HepG2 (cell line): ENCODE measurements around the gene TMEM220. TPM values are rescaled to one million over a fixed set of nuclear protein-coding genes. Genes with fewer than 3 reads are reported as not detected.
A peak's percentile ranks its signal among the peaks of the same experiment; 100 is the strongest.

Experiments
- KAT2B ChIP-seq: fragments of 150-350 bp; IDR thresholded peaks from 2 replicates; pipeline ENCODE4 v1.6.1; 2014; ENCODE audit warnings: low read depth, low read length, borderline replicate concordance
- MTF1 ChIP-seq: sonication (generic); formaldehyde crosslinking; IDR thresholded peaks from 2 replicates; pipeline ENCODE4 v1.5.0; 2020; ENCODE audit warnings: missing genetic modification reagents
- NCOR1 ChIP-seq: fragments of 200-600 bp; sonication (generic); IDR thresholded peaks from 2 replicates; pipeline ENCODE4 v1.7.0; 2017; ENCODE audit warnings: antibody characterized with exemption, low read length, borderline replicate concordance
- NFYB ChIP-seq: sonication (generic); formaldehyde crosslinking; IDR thresholded peaks from 2 replicates; pipeline ENCODE4 v1.4.0; 2020; ENCODE audit warnings: missing genetic modification reagents
- NRL ChIP-seq: sonication (generic); formaldehyde crosslinking; IDR thresholded peaks from 2 replicates; pipeline ENCODE4 v1.5.0; 2020; ENCODE audit warnings: missing genetic modification reagents, mild to moderate bottlenecking, moderate library complexity, borderline replicate concordance
- PTBP1 ChIP-seq: fragments of 200-400 bp; formaldehyde crosslinking; IDR thresholded peaks from 2 replicates; pipeline ENCODE4 v1.6.1; 2018; ENCODE audit warnings: low read length, low read depth; ENCODE audit not compliant: poor library complexity, severe bottlenecking
- RARG ChIP-seq: sonication (generic); formaldehyde crosslinking; IDR thresholded peaks from 2 replicates; pipeline ENCODE4 v1.4.0; 2020; ENCODE audit warnings: low read depth, mild to moderate bottlenecking, missing genetic modification reagents
- REPIN1 ChIP-seq: sonication (generic); formaldehyde crosslinking; IDR thresholded peaks from 2 replicates; pipeline ENCODE4 v1.8.0; 2022; ENCODE audit warnings: missing genetic modification reagents, low read depth, mild to moderate bottlenecking, borderline replicate concordance
- SNRNP70 ChIP-seq: fragments of 200-400 bp; formaldehyde crosslinking; IDR thresholded peaks from 2 replicates; pipeline ENCODE4 v1.6.1; 2017; ENCODE audit warnings: mild to moderate bottlenecking, low read depth, low read length, moderate library complexity
- THRA ChIP-seq: sonication (generic); formaldehyde crosslinking; IDR thresholded peaks from 2 replicates; pipeline ENCODE4 v1.4.0; 2020; ENCODE audit warnings: missing genetic modification reagents, borderline replicate concordance
- TIGD3 ChIP-seq: sonication (generic); formaldehyde crosslinking; IDR thresholded peaks from 2 replicates; pipeline ENCODE4 v1.5.1; 2020; ENCODE audit warnings: mild to moderate bottlenecking, missing genetic modification reagents, borderline replicate concordance
- ZNF143 ChIP-seq: sonication (generic); formaldehyde crosslinking; IDR thresholded peaks from 2 replicates; pipeline ENCODE4 v1.4.0; 2020; ENCODE audit warnings: missing genetic modification reagents
- ZNF709 ChIP-seq: sonication (generic); formaldehyde crosslinking; IDR thresholded peaks from 2 replicates; pipeline ENCODE4 v1.5.0; 2020; ENCODE audit warnings: mild to moderate bottlenecking, missing genetic modification reagents
- ZNF713 ChIP-seq: sonication (generic); formaldehyde crosslinking; IDR thresholded peaks from 2 replicates; pipeline ENCODE4 v1.4.0; 2020; ENCODE audit warnings: mild to moderate bottlenecking, missing genetic modification reagents
- ZNF749 ChIP-seq: sonication (generic); formaldehyde crosslinking; IDR thresholded peaks from 2 replicates; pipeline ENCODE4 v1.8.0; 2022; ENCODE audit warnings: mild to moderate bottlenecking, missing genetic modification reagents, moderate library complexity, borderline replicate concordance
- ZNF788 ChIP-seq: sonication (generic); formaldehyde crosslinking; IDR thresholded peaks from 2 replicates; pipeline ENCODE4 v1.5.0; 2020; ENCODE audit warnings: mild to moderate bottlenecking, missing genetic modification reagents, borderline replicate concordance
- polyA plus RNA-seq, 8 experiments: library from polyadenylated mRNA; depleted of rRNA in 3 of 8; stranded (reverse) in 7 of 8; unstranded in 1 of 8; fragments of >200 nt; fragmentation: Illumina TruSeq in 4 of 8; extraction: Trizol in 4 of 8; gene quantifications; 2 replicates each; pipeline versions ENCODE4 v1.2.1 to v1.2.3, GENCODE V29; 2011 to 2016; ENCODE audit warnings: low read depth in 4 of 8, missing spikeins in 1 of 8, mixed read lengths in 1 of 8; ENCODE audit not compliant: insufficient read depth in 1 of 8
- total RNA-seq, 5 experiments: library from RNA; depleted of rRNA; stranded (reverse); fragments of >200 nt; fragmentation: Illumina TruSeq; extraction: Trizol; gene quantifications; 2 replicates each; pipeline ENCODE4 v1.2.3, GENCODE V29; 2016; ENCODE audit warnings: low read depth in 1 of 5
- TF ChIP-seq, protein P1 (sequence below): sonication (generic); formaldehyde crosslinking; IDR thresholded peaks from 2 replicates; pipeline ENCODE4 v1.8.0; 2022; ENCODE audit warnings: mild to moderate bottlenecking, missing genetic modification reagents, moderate library complexity
- TF ChIP-seq, protein P2 (sequence below): sonication (generic); formaldehyde crosslinking; IDR thresholded peaks from 2 replicates; pipeline ENCODE4 v1.4.0; 2020; ENCODE audit warnings: missing genetic modification reagents
- TF ChIP-seq, protein P3 (sequence below), 2 experiments: sonication (generic) in 1 of 2; formaldehyde crosslinking in 1 of 2; IDR thresholded peaks; 2 replicates each; pipeline versions ENCODE4 v1.5.1 to v1.6.1; 2011 to 2020; ENCODE audit warnings: borderline replicate concordance in 1 of 2, low read depth in 1 of 2, low read length in 1 of 2, mild to moderate bottlenecking in 1 of 2, missing genetic modification reagents in 1 of 2, moderate library complexity in 1 of 2

TMEM220 gene
- total and polyA plus RNA-seq, 2 of the 13 experiments (the other 11 are each of a cell fraction or from before 2014, with no cell fraction given) = 1.3 to 2.2 TPM

- TF ChIP-seq, protein P1, sequence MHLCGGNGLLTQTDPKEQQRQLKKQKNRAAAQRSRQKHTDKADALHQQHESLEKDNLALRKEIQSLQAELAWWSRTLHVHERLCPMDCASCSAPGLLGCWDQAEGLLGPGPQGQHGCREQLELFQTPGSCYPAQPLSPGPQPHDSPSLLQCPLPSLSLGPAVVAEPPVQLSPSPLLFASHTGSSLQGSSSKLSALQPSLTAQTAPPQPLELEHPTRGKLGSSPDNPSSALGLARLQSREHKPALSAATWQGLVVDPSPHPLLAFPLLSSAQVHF (CRISPR knock-in tag) = no peak
- peak; percentile 57 for TF ChIP-seq NFYB (CRISPR knock-in tag)
- peak; percentile 69; the same call in 1 of the 2 replicates for TF ChIP-seq NRL (CRISPR knock-in tag)
- no peak; the same call in 1 of the 2 replicates for TF ChIP-seq ZNF749
- TF ChIP-seq, protein P2, sequence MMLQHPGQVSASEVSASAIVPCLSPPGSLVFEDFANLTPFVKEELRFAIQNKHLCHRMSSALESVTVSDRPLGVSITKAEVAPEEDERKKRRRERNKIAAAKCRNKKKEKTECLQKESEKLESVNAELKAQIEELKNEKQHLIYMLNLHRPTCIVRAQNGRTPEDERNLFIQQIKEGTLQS (CRISPR knock-in tag) = peak; percentile 51; the same call in 1 of the 2 replicates
- TF ChIP-seq PTBP1 = no peak
- TF ChIP-seq NCOR1 = no peak
- TF ChIP-seq ZNF143 (CRISPR knock-in tag) = peak; percentile 56; the same call in 1 of the 2 replicates
- TF ChIP-seq THRA = no peak
- 0 out of 2 replicates have a peak, but pooled peaks have one; percentile 52 for TF ChIP-seq MTF1 (CRISPR knock-in tag)
- TF ChIP-seq RARG (CRISPR knock-in tag) = no peak
- no peak for TF ChIP-seq ZNF713 (CRISPR knock-in tag)
- no peak for TF ChIP-seq TIGD3 (CRISPR knock-in tag)
- TF ChIP-seq, protein P3, sequence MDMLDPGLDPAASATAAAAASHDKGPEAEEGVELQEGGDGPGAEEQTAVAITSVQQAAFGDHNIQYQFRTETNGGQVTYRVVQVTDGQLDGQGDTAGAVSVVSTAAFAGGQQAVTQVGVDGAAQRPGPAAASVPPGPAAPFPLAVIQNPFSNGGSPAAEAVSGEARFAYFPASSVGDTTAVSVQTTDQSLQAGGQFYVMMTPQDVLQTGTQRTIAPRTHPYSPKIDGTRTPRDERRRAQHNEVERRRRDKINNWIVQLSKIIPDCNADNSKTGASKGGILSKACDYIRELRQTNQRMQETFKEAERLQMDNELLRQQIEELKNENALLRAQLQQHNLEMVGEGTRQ (IDR thresholded peaks at IDR 0.05; ENCODE audit: low read depth, low read length) = no peak
- TF ChIP-seq, protein P3 (CRISPR knock-in tag; IDR thresholded peaks at IDR 0.05; ENCODE audit: borderline replicate concordance) = no peak
- peak; percentile 80; the same call in 1 of the 2 replicates for TF ChIP-seq ZNF788 (CRISPR knock-in tag)
- peak; percentile 84; the same call in 1 of the 2 replicates for TF ChIP-seq REPIN1 (CRISPR knock-in tag)
- TF ChIP-seq ZNF709 (CRISPR knock-in tag) = peak; percentile 93
- no peak for TF ChIP-seq SNRNP70
- TF ChIP-seq KAT2B = no peak
Observed at GRCh38 chr17:10697092-10698081, 32.4 kb downstream of the TMEM220 start, which contains the start of the genes ADPRM and SCO1 (continued).
